NB4 (cell line): ENCODE results near the gene MVD.

ENCODE experiments used
- DNase-seq: peaks from one replicate; pipeline ENCODE4 v3.0.0; 2010; ENCODE audit warnings: low read depth
- H3K4me3 ChIP-seq: one replicate; pipeline ENCODE4 v1.5.1; 2011; ENCODE audit warnings: mild to moderate bottlenecking, low read depth, low read length, moderate library complexity
- CTCF ChIP-seq: IDR thresholded peaks from one replicate; pipeline ENCODE4 v1.5.1; 2012; ENCODE audit warnings: low read depth, low read length
- MYC ChIP-seq: IDR thresholded peaks from 2 replicates; pipeline ENCODE4 v1.6.1; 2011; ENCODE audit warnings: low read depth, low read length
- POLR2A ChIP-seq: IDR thresholded peaks from 2 replicates; pipeline ENCODE4 v1.6.1; 2011; ENCODE audit warnings: mild to moderate bottlenecking; ENCODE audit not compliant: insufficient read length; ENCODE audit errors: extremely low read depth
- TF ChIP-seq, protein P1 (sequence below): IDR thresholded peaks from 2 replicates; pipeline ENCODE4 v1.6.1; 2011; ENCODE audit warnings: low read depth, low read length

The MVD gene

GRCh38 chr16:88686062-88686438 is 23.2 kb upstream of the MVD start:
- peak overlapping the region; percentile 75 for H3K4me3 ChIP-seq
- TF ChIP-seq POLR2A, result no peak
- TF ChIP-seq, protein P1, sequence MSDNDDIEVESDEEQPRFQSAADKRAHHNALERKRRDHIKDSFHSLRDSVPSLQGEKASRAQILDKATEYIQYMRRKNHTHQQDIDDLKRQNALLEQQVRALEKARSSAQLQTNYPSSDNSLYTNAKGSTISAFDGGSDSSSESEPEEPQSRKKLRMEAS, result no peak
- no peak; the same call in 1 of the 2 replicates for TF ChIP-seq MYC
- TF ChIP-seq CTCF, result no peak
- no peak for DNase-seq

- TF ChIP-seq CTCF, result peak; percentile 87
- TF ChIP-seq, protein P1, result peak; percentile 81
- TF ChIP-seq POLR2A, result no peak
- peak; percentile 85 for TF ChIP-seq MYC
- DNase-seq, result peak; percentile 87
- H3K4me3 ChIP-seq, result peak overlapping the region; percentile 75
Measured at GRCh38 chr16:88685156-88686061, 22.5 kb upstream of the MVD start.

DNA sequence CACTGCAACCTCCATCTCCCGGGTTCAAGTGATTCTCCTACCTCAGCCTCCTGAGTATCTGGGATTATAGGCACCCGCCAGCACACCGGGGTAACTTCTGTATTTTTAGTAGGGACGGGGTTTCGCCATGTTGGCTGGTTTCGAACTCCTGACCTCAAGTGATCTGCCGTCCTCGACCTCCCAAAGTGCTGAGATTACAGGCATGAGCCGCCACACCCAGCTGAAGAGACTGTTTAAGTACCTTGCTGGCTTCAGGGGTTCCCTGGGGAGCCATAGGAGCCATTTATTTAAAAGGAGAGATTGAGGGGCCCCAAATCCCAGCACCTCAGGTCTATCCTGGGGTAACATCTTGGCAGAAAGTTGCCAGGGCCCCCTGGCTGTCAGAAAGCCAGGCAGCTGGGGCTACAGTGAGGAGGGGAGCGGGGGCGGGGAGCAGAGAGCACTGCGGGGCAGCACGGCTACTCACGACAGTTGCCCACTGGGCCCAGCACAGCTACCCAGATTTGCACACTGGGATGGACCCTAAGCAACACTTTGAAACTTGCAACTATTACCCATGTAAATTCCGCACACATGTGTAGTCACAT is 21.8 kb upstream of the MVD start:
- DNase-seq, result peak; percentile 51
- peak overlapping the region; percentile 75 for H3K4me3 ChIP-seq
- TF ChIP-seq, protein P1, result no peak
- TF ChIP-seq CTCF (no peak), MYC (no peak), POLR2A (no peak)

DNA sequence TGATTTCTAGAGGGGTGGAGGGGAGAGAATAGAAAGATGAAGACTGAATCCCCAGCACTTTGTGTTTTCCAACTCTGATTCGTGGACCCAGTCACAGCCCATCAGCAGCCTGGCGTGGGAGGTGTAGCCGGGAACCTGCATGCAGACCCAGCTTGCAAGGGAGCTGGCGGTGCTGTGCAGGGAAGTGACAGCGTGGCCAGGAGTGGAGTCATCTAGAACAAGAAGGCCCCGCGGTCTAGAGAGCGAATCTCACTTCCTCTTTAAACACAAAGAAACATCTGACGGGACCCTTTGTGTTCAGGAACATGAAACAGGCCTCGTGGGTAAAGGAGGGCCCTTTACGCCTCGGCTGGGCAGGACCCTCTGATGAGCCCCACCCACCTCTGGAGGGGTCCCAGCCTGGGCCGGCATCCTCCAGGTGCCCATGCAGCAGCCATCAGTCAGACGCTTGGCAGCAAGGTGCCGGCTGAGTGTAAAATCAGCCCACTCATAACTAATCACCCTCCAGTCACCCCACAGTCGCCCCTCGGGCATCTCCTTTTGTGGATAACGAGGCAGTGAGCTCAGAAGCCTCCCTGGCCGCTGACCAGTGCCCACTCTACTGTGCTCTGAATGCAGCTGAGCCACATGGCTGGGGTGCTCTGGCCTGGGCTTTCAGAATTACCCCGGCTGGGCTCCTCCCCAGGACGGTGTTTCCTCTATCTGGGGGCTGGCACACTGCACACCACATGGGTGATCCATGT is 19.0 kb upstream of the MVD start:
- TF ChIP-seq CTCF, result no peak
- TF ChIP-seq MYC, result peak; percentile 89
- TF ChIP-seq, protein P1, result peak; percentile 80
- no peak for TF ChIP-seq POLR2A
- DNase-seq, result peak; percentile 96
- peak overlapping the region; percentile 6 for H3K4me3 ChIP-seq

DNA sequence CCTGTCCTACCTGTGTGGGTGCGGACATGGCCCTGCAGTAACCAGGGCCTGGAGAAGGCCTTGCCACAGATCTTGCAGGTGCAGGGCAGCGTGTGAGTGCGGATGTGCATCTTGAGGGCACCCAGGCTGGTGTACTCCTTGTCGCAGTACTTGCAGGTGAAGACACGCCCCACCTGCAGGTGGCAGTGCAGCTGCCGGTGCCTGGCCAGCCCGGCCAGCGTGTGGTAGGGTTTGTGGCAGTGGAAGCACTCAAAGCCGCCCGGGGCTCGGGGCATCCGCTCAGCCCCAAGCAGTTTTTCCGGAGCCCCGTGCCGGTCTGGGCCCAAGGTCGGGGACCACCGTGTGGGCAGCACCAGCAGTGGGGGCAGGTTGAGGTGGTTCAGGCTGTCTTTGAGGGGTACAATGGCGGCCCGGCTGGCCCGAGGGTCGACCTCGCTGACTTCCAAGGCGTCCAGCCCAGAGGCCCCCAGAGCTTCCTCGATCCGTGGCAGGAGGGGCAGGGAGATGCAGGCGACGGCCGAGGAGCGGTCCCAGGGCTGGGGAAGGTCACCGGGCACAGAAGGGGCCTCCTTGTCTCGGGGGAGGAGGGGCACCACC is 18.3 kb upstream of the MVD start:
- TF ChIP-seq, protein P1, result no peak
- peak; percentile 47 for TF ChIP-seq CTCF
- H3K4me3 ChIP-seq, result no peak overlapping the region
- DNase-seq, result peak; percentile 62
